ENCODE results near the gene NAP1L4.

The NAP1L4 gene

GRCh38 chr11:3011891-3012885 is 20.1 kb upstream of the NAP1L4 start:
- H3K36me3 ChIP-seq (ENCODE audit: control insufficient read depth in 1 of 2, insufficient read depth in 2 of 2, low read length in 2 of 2): peaks cover 29 to 76% of the 10 kb centered on the region in 2 donors
- no peaks in the 10 kb centered on the region for H3K9me3 ChIP-seq (ENCODE audit: control insufficient read depth in 1 of 2, low read length in 2 of 2)
- H3K4me3 ChIP-seq (ENCODE audit: low read depth in 1 of 2, low read length in 2 of 2): no peak overlapping the region
- H3K27ac ChIP-seq (ENCODE audit: low read depth, low read length): no peak overlapping the region
- no peaks in the 10 kb centered on the region for H3K27me3 ChIP-seq (ENCODE audit: control insufficient read depth in 1 of 2, insufficient read depth in 2 of 2, low read length in 2 of 2)
- peaks cover 0 to 3% of the 10 kb centered on the region in 2 donors for H3K4me1 ChIP-seq (ENCODE audit: control insufficient read depth in 1 of 2, insufficient read depth in 2 of 2, low read length in 2 of 2)
- H3K9ac ChIP-seq (ENCODE audit: low read depth in 1 of 2, low read length in 2 of 2): no peak overlapping the region

GRCh38 chr11:3010521-3011275 is 18.6 kb upstream of the NAP1L4 start:
- Histone ChIP-seq H3K27ac (ENCODE audit: low read depth, low read length) (no peak overlapping the region), H3K36me3 (ENCODE audit: control insufficient read depth in 1 of 2, insufficient read depth in 2 of 2, low read length in 2 of 2) (peaks cover 23 to 72% of the 10 kb centered on the region in 2 donors), H3K4me1 (ENCODE audit: control insufficient read depth in 1 of 2, insufficient read depth in 2 of 2, low read length in 2 of 2) (peaks cover 0 to 3% of the 10 kb centered on the region in 2 donors), H3K4me3 (ENCODE audit: low read depth in 1 of 2, low read length in 2 of 2) (no peak overlapping the region), H3K9ac (ENCODE audit: low read depth in 1 of 2, low read length in 2 of 2) (no peak overlapping the region), H3K9me3 (ENCODE audit: control insufficient read depth in 1 of 2, low read length in 2 of 2) (no peaks in the 10 kb centered on the region), H3K27me3 (ENCODE audit: control insufficient read depth in 1 of 2, insufficient read depth in 2 of 2, low read length in 2 of 2) (no peaks in the 10 kb centered on the region)

DNA sequence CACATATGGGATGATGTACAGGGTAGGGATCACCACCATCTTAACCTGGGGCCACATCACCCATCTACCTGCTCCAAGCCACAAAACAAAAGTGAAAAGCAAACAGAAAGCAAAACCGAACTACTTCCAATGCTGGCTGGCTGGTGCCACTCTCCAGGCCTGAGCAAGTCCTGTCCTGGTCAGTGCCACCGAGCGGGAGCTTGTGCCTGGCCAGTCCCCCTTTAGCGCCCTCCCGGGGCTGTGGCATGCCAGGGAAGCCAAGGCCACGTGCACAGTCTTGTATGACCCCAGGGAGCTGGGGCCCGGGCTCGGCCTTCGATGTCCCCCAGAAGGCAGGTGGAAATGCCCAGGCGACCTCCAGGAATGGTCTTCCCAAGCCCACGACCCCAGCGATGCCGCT is 17.9 kb upstream of the NAP1L4 start:
- Histone ChIP-seq H3K9me3 (ENCODE audit: control insufficient read depth in 1 of 2, low read length in 2 of 2) (no peaks in the 10 kb centered on the region), H3K4me1 (ENCODE audit: control insufficient read depth in 1 of 2, insufficient read depth in 2 of 2, low read length in 2 of 2) (peaks cover 0 to under 1% of the 10 kb centered on the region in 2 donors), H3K9ac (ENCODE audit: low read depth in 1 of 2, low read length in 2 of 2) (no peak overlapping the region), H3K27me3 (ENCODE audit: control insufficient read depth in 1 of 2, insufficient read depth in 2 of 2, low read length in 2 of 2) (no peaks in the 10 kb centered on the region), H3K4me3 (ENCODE audit: low read depth in 1 of 2, low read length in 2 of 2) (no peak overlapping the region), H3K36me3 (ENCODE audit: control insufficient read depth in 1 of 2, insufficient read depth in 2 of 2, low read length in 2 of 2) (peaks cover 16 to 70% of the 10 kb centered on the region in 2 donors), H3K27ac (ENCODE audit: low read depth, low read length) (no peak overlapping the region)

GRCh38 chr11:3009481-3009880 is 17.4 kb upstream of the NAP1L4 start:
- H3K27me3 ChIP-seq (ENCODE audit: control insufficient read depth in 1 of 2, insufficient read depth in 2 of 2, low read length in 2 of 2): no peaks in the 10 kb centered on the region
- no peak overlapping the region for H3K9ac ChIP-seq (ENCODE audit: low read depth in 1 of 2, low read length in 2 of 2)
- H3K36me3 ChIP-seq (ENCODE audit: control insufficient read depth in 1 of 2, insufficient read depth in 2 of 2, low read length in 2 of 2): peaks cover 12 to 67% of the 10 kb centered on the region in 2 donors
- H3K4me1 ChIP-seq (ENCODE audit: control insufficient read depth in 1 of 2, insufficient read depth in 2 of 2, low read length in 2 of 2): no peaks in the 10 kb centered on the region
- no peak overlapping the region for H3K27ac ChIP-seq (ENCODE audit: low read depth, low read length)
- H3K9me3 ChIP-seq (ENCODE audit: control insufficient read depth in 1 of 2, low read length in 2 of 2): no peaks in the 10 kb centered on the region
- no peak overlapping the region for H3K4me3 ChIP-seq (ENCODE audit: low read depth in 1 of 2, low read length in 2 of 2)

GRCh38 chr11:3008746-3009336 is 16.7 kb upstream of the NAP1L4 start:
- Histone ChIP-seq H3K9ac (ENCODE audit: low read depth in 1 of 2, low read length in 2 of 2) (no peak overlapping the region), H3K9me3 (ENCODE audit: control insufficient read depth in 1 of 2, low read length in 2 of 2) (no peaks in the 10 kb centered on the region), H3K4me3 (ENCODE audit: low read depth in 1 of 2, low read length in 2 of 2) (no peak overlapping the region), H3K27me3 (ENCODE audit: control insufficient read depth in 1 of 2, insufficient read depth in 2 of 2, low read length in 2 of 2) (no peaks in the 10 kb centered on the region), H3K27ac (ENCODE audit: low read depth, low read length) (no peak overlapping the region), H3K36me3 (ENCODE audit: control insufficient read depth in 1 of 2, insufficient read depth in 2 of 2, low read length in 2 of 2) (peaks cover 19 to 67% of the 10 kb centered on the region in 2 donors), H3K4me1 (ENCODE audit: control insufficient read depth in 1 of 2, insufficient read depth in 2 of 2, low read length in 2 of 2) (no peaks in the 10 kb centered on the region)

DNA sequence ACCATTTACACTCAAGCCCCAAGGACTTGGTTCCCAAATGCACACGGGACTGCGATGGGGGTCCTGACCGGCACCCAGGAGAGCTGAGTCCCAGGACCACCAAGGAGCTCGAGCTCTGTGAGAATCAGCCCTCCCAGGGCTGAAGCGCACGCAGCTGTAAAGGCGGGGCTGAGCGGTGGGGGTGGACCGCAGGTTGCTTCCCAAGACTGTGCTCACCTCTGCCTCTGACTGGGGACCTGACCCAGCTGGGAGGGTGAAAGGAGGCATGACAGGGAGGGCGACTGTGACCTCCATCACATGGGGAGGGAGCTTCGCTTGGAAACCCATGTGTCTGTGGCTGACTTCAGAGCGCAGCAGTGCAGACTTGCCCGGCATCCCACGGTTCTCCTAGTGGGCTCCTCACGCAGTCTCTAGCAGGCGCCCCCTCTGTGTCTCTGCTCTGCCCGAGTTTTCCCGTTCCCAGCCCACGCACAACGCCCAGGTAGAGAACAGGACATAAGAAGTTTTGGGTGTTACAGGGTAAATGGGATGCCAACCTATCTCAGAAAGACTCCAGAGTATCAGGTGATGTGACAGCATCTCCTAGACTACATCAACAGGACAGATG is 15.4 kb upstream of the NAP1L4 start:
- no peaks in the 10 kb centered on the region for H3K4me1 ChIP-seq (ENCODE audit: control insufficient read depth in 1 of 2, insufficient read depth in 2 of 2, low read length in 2 of 2)
- H3K4me3 ChIP-seq (ENCODE audit: low read depth in 1 of 2, low read length in 2 of 2): no peak overlapping the region
- no peak overlapping the region for H3K9ac ChIP-seq (ENCODE audit: low read depth in 1 of 2, low read length in 2 of 2)
- H3K27me3 ChIP-seq (ENCODE audit: control insufficient read depth in 1 of 2, insufficient read depth in 2 of 2, low read length in 2 of 2): no peaks in the 10 kb centered on the region
- H3K9me3 ChIP-seq (ENCODE audit: control insufficient read depth in 1 of 2, low read length in 2 of 2): no peaks in the 10 kb centered on the region
- H3K27ac ChIP-seq (ENCODE audit: low read depth, low read length): no peak overlapping the region
- H3K36me3 ChIP-seq (ENCODE audit: control insufficient read depth in 1 of 2, insufficient read depth in 2 of 2, low read length in 2 of 2): peaks cover 26 to 77% of the 10 kb centered on the region in 2 donors

GRCh38 chr11:3006505-3007260 is 14.6 kb upstream of the NAP1L4 start:
- Histone ChIP-seq H3K27ac (ENCODE audit: low read depth, low read length) (no peak overlapping the region), H3K36me3 (ENCODE audit: control insufficient read depth in 1 of 2, insufficient read depth in 2 of 2, low read length in 2 of 2) (peaks cover 26 to 77% of the 10 kb centered on the region in 2 donors), H3K4me3 (ENCODE audit: low read depth in 1 of 2, low read length in 2 of 2) (no peak overlapping the region), H3K27me3 (ENCODE audit: control insufficient read depth in 1 of 2, insufficient read depth in 2 of 2, low read length in 2 of 2) (no peaks in the 10 kb centered on the region), H3K9ac (ENCODE audit: low read depth in 1 of 2, low read length in 2 of 2) (no peak overlapping the region), H3K4me1 (ENCODE audit: control insufficient read depth in 1 of 2, insufficient read depth in 2 of 2, low read length in 2 of 2) (no peaks in the 10 kb centered on the region), H3K9me3 (ENCODE audit: control insufficient read depth in 1 of 2, low read length in 2 of 2) (no peaks in the 10 kb centered on the region)

GRCh38 chr11:3004481-3004880 is 12.4 kb upstream of the NAP1L4 start:
- Histone ChIP-seq H3K9me3 (ENCODE audit: control insufficient read depth in 1 of 2, low read length in 2 of 2) (no peaks in the 10 kb centered on the region), H3K4me3 (ENCODE audit: low read depth in 1 of 2, low read length in 2 of 2) (no peak overlapping the region), H3K27ac (ENCODE audit: low read depth, low read length) (no peak overlapping the region), H3K4me1 (ENCODE audit: control insufficient read depth in 1 of 2, insufficient read depth in 2 of 2, low read length in 2 of 2) (peaks cover 0 to 3% of the 10 kb centered on the region in 2 donors), H3K27me3 (ENCODE audit: control insufficient read depth in 1 of 2, insufficient read depth in 2 of 2, low read length in 2 of 2) (no peaks in the 10 kb centered on the region), H3K36me3 (ENCODE audit: control insufficient read depth in 1 of 2, insufficient read depth in 2 of 2, low read length in 2 of 2) (peaks cover 38 to 78% of the 10 kb centered on the region in 2 donors), H3K9ac (ENCODE audit: low read depth in 1 of 2, low read length in 2 of 2) (no peak overlapping the region)
